HG03575 (cell line): Measurements from ENCODE around the gene UBLCP1.
"Not testable (repeated sequence)": the region's sequence is repeated elsewhere in the genome, so short reads cannot be mapped to it uniquely, and the experiment has no call there.

Source experiments
- ATAC-seq: cut with Tn5 transposase; IDR thresholded peaks from one replicate; pipeline ENCODE4 v1.9.1; 2021; ENCODE audit not compliant: unreplicated experiment, insufficient number of reproducible peaks, low FRiP score; ENCODE audit errors: extremely low read depth

UBLCP1 gene

GRCh38 chr5:159244163-159244562 is 18.9 kb upstream of the UBLCP1 start:
- ATAC-seq = no peak

DNA sequence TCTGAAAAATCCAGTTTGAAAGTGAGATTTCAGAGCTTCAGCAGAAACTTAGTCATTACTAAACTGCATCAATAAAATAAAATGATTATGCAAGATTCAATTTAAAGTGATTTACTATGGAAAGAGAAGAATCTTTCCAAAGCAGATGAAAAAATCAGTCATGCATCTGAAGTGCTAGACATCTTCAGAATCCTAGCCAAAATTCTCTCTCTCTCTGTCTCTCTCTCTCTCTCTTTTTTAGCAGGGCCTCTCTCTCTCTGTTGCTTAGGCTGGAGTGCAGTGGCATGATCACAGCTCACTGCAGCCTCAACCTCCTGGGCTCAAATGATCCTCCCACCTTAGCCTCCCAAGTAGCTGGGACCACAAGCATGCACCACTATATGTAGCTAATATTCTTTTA is 18.2 kb upstream of the UBLCP1 start:
- no peak for ATAC-seq

GRCh38 chr5:159249158-159249557 is 13.9 kb upstream of the UBLCP1 start:
- no peak for ATAC-seq

DNA sequence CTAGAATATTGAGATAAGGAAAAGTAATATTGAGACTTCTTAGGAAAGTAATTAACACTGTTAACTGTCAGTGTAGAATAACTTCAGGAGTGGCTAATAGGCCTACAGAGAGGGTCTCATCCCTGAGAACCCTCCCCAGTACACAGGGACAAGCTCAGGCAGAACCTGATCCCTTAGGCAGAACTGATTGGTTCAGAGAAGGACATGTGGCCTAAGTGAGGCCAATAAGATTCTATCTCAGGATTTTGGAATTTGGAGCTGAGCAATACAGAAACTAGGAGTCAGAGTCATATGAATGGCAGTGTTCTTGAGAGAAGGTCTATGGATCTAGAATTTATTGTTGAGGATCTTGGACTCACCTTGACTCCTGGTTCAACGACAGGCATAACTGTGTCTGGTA is 10.9 kb upstream of the UBLCP1 start:
- ATAC-seq = no peak

DNA sequence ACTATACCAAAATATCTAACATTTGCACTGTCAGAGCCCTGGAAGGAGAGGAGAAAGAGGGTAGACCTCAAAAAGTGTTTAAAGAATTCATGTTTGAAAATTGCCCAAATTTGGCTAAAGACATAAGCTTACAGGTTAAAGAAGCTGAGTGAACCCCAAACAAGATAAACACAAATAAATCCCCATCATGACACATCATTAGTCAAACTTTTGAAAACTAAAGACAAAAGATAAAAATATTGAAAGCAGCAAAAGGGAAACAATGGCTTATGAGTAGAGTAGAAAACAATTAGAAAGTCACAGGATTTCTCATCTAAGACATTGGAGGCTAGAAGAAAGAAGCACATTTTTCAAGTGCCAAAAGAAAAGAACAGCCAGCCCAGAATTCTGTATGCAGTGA is 6.1 kb upstream of the UBLCP1 start:
- no peak for ATAC-seq

DNA sequence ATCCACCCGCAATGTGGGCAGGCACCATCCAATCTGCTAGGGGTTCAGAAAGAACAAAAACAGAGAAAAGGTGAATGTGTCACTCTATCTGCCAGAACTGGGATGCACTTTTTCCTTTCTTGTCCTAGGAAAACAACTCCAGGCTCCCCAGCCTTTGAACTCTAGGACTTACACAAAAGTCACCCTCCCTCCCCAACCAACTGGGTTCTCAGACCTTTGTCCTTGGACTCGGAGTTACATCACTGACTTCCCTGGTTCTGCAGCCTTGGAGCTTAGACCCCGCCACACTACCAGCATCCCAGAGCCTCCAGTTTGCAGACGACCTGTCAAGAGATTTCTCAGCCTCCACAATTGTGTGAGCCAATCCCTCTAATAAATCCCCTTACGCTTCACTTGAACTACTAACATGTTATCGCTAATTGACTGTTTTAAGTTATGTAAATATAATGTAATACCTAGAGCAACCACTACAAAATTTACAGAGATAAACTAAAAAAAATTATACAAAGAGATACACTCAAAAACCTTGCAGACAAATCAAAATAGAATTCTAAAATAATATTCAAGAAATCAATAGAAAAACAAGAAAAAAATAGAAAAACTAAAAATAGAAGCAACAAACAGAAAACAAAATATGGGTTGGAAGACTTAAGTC is 5.3 kb upstream of the UBLCP1 start:
- no peak for ATAC-seq

- ATAC-seq = no peak
Observed at GRCh38 chr5:159258361-159258760, 4.7 kb upstream of the UBLCP1 start.

DNA sequence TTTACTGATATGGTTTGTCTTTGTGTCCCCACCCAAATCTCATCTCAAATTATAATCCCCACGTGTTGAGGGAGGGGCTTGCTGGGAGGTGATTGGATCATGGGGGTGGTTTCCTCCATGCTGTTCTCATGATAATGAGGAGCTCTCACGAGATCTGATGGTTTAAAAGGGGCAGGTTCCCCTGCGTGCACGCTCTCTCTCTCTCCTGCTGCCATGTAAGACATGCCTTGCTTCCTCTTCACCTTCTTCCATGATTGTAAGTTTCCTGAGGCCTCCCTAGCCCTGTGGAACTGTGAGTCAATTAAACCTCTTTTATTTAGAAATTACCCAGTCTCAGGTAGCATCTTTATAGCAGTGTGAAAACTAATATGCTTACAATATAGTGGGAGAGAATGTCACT is 2.9 kb upstream of the UBLCP1 start:
- ATAC-seq = not testable (repeated sequence)

DNA sequence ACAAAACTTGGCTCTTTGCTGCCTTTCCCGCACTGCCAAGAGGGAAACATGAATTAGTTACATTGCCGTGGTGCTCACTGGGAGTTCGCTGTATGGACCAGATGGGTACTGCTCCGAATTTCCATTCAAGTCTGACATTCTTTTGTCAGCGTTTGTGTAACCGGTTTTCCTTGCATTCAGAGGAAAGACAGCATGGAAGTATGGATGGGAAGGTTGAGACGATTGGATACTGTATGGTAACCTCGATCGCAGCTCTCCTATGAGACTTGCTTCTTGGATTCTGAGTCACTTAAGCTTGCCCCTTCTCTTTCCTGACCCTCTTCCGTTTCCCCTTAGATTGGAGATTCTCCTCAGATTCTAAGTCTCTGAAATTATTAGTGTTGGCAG is 625 bp upstream of the UBLCP1 start:
- no peak for ATAC-seq

DNA sequence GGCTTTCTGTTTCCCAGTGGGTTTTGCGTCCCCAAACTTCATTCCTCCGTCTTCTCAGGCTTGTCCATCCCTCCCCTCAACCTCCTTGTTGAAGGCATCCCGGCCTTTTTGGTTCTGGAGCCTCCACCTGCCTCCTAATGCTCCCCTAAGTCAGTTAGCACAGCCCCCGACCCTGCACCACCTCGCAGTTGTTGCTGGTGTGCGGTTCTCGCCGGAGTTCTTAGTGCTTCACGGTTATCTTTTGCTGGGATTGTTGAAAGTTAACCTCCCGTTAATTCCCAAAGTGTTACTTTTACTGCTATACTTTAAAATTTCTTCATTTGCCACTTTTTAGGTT is 447 bp downstream of the UBLCP1 start:
- ATAC-seq = no peak

DNA sequence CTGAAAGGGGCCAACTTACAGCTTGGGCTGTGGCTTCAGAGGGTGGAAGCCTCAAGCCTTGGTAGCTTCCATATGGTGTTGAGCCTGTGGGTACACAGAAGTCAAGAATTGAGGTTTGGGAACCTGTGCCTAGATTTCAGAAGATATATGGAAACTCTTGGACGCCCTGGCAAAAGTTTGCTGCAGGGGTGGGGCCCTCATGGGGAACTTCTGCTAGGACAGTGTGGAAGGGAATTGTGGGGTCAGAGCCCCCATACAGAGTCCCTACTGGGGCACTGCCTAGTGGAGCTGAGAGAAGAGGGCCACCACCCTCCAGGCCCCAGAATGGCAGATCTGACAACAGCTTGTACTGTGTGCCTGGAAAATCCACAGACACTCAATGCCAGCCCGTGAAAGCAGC is 3.7 kb downstream of the UBLCP1 start:
- ATAC-seq = not testable (repeated sequence)

- no peak for ATAC-seq
Observed at GRCh38 chr5:159269723-159270122, 6.6 kb downstream of the UBLCP1 start.

GRCh38 chr5:159273923-159274322 is 10.8 kb downstream of the UBLCP1 start:
- no peak for ATAC-seq

DNA sequence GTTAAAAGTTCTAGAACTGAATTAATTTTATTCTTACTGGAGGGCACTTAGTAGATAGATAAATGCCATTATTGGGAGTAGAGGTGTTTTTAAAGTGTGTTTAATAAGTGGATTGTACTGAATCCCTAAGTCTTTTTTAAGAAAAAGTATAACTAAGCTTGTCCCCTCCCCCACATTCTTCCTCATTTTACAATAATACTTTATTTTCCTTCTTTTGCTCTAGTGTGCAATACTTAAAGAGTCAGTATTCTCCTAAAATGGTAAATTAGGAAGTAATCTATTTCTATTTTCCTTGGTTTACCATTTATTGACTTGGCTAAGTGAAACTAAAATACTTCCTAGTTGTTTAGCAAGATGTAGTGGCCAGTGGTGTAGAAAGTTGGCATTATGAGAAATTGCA is 11.6 kb downstream of the UBLCP1 start:
- no peak for ATAC-seq

DNA sequence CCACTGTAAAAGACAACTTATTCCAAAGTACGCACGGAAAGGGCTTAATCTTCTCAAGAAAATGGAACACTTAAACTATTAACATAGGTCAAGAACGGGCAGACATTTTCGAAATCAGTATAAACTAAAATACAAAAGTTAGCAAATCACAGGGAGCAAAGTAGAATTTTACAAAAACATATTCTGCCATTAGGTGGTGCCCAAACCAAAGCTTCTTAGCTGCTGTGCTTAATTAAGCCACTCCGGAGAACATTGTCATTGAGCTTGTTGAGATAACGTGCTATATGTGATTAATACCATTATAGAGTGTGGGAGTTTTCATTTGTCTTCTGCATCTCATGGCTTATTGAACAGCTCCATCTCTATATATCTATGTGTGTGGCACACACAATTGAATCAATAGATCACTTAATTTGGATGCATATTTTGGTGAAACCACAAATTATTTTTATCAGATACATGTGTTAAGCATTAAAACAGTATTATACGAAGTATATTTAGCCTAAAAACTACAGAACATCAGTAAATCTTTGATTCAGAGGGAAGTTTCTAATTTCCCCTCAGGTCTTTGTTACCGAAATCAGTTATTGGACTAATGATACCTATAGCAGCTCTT is 23.4 kb downstream of the UBLCP1 start:
- no peak for ATAC-seq

DNA sequence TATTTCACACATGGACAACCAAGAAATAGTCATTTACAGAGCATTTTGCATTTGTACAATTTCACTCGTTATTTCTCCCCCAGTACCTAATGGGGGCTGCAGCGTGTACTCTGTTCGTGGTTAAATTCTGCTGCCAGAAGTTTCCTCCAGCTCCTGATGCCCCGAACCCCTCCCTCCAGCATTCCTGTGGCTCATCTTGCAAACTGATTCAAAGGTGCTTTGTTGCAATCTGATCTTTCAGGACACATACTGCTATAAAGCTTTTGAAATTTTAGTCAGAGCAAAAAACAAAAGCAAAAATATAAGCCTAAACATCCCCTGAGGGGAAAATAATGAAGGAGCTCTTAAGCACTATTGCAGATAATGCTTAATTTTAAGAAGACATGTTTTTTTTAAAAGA is 27.7 kb downstream of the UBLCP1 start:
- no peak for ATAC-seq

DNA sequence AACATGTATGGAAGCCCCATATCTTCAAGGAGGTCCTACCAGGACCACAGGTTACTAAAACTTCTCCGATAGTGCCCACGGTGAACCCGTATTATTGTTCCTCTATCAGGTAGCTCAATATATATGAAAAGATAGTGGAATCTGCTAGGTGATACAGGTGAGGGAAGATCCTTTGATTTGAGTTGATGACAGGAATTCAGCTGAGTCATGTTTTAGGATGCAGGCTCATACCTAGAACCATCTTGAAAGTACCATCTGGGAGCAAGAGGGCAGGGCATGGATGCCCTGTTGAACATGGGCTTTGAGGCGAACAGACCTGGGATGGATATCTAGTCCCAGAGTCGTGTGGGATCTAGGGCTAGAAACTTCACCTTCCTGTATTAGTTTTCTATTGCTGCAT is 31.8 kb downstream of the UBLCP1 start:
- ATAC-seq = no peak

DNA sequence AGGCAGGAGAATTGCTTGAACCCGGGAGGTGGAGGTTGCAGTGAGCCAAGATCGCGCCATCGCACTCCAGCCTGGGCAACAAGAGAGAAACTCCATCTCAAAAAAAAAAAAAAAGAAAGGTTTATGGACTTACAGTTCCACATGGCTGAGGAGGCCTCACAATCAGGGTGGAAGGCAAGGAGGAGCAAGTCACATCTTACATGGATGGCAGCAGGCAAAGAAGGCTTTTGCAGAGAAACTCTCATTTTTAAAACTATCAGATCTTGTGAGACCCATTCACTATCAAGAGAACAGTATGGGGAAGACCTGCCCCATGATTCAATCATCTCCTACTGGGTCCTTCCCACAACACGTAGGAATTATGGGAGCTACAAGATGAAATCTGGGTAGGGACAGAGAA is 34.2 kb downstream of the UBLCP1 start:
- ATAC-seq = not testable (repeated sequence)

DNA sequence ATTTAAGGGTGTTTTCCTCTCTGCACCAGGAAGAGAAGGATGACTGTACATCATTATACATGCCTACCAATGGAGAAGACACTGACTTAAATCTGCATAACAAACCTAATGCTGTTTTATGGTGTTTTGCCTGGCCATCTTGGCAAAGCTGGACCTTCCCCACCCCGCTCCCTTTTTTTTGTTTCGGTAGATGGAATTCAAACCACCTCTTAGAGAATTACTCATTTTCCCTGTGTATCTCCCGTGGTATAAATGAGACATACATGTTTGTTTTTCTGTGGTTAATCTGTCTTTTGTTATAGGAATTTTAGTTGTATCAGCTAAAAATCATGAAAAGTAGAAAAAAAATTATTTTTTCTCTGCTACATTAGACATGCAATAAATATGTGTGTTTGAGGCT is 38.4 kb downstream of the UBLCP1 start:
- ATAC-seq = no peak

DNA sequence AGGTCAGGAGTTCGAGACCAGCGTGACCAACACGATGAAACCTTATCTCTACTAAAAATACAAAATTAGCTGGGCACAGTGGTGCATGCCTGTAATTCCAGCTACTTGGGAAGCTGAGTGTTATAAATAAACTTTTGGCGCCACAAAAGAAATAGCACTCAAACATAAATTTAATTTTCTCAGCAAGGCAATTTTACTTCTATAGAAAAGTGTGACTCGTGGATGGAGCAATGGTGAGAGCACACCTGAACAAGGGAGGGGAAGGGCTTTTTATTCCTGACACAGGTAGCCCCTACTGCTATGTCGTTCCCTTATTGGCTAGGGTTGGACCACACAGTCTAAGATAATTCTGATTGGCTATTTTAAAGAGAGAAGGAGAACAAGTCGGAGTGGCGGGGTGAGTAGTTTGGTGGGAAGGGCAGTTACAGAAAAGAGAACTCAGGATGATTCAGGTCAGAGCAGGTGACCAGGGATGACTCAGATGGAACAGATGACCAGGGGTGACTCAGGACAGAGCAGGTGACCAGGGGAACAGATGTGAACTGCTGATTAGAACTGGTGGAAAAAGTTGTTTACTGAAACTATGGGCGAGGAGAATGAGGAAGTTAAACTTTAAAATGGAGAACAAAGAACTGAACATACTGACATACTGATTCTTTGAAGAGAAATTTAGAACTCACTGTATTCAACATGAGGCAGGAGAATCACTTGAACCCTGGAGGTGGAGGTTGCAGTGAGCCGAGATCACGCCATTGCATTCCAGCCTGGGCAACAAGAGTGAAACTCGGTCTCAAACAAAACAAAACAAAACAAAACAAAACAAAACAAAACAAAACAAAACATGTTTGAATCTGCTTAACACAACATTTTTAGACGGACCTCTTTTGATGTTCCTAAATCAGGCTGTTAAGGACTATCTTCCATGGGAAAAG is 39.1 kb downstream of the UBLCP1 start:
- ATAC-seq = not testable (repeated sequence)
